ENCODE measurements around the gene BMP4.

Gene BMP4

DNA sequence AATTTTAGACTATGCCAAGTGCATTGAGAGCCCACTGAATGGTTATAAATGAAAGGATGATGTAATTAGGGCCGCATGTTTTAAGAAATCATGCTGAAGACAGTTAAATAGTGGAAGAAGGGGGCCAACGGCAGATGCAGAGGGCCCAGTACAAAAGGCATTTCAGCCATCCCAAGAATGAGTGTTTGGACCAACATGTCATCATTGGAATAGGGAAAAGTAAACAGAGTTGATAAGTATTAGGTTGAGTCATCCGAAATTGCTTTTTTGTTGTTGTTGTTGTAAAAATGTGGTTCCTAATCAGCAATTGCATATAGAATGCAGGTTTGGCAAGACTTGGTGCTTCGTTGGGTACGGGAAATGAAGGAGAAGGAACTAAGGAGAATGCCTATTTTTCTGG is 29.5 kb downstream of the BMP4 start:
- H3K4me1 ChIP-seq (ENCODE audit: control insufficient read depth, low read length): no peaks in the 10 kb centered on the region

DNA sequence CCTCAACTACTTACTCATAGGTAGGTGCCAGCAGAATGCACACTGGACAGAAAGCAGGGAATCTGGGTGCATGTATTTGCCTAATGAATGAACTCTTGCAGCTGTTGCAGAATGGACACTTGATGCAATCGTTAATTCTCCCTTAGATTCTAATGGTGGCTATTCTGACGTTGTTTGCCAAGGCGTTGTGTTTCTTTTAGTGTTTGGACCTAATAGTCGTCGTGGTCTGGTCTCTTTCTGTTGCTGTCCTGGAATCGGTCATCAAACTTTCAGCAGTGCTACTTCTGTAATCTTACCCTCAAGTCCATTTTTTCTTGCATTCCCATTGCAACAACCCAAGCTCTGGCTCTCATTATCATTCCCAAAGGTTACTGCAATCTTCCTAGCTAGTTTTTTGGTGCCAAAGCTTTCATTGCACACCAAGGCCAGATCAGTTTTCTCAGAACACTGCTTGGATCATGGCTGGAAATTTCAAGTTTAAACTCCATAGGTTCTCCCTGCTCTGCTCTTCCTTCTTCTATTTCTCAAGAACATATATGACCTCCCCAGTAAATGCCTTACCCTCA is 31.3 kb downstream of the BMP4 start:
- TF ChIP-seq EZH2phosphoT487 (IDR thresholded peaks at IDR 0.05; ENCODE audit: borderline replicate concordance, low read length): no peak
- TF ChIP-seq, protein P1, sequence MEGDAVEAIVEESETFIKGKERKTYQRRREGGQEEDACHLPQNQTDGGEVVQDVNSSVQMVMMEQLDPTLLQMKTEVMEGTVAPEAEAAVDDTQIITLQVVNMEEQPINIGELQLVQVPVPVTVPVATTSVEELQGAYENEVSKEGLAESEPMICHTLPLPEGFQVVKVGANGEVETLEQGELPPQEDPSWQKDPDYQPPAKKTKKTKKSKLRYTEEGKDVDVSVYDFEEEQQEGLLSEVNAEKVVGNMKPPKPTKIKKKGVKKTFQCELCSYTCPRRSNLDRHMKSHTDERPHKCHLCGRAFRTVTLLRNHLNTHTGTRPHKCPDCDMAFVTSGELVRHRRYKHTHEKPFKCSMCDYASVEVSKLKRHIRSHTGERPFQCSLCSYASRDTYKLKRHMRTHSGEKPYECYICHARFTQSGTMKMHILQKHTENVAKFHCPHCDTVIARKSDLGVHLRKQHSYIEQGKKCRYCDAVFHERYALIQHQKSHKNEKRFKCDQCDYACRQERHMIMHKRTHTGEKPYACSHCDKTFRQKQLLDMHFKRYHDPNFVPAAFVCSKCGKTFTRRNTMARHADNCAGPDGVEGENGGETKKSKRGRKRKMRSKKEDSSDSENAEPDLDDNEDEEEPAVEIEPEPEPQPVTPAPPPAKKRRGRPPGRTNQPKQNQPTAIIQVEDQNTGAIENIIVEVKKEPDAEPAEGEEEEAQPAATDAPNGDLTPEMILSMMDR (IDR thresholded peaks at IDR 0.05; ENCODE audit: low read depth, low read length, poor library complexity, severe bottlenecking): no peak
- no peaks in the 10 kb centered on the region for H3K27me3 ChIP-seq (ENCODE audit: control insufficient read depth, low read length)
- H3K9me3 ChIP-seq (ENCODE audit: control insufficient read depth, insufficient read depth, low read length): no peaks in the 10 kb centered on the region
- H3K36me3 ChIP-seq (ENCODE audit: control insufficient read depth, low read length): no peaks in the 10 kb centered on the region
- H3K79me2 ChIP-seq (ENCODE audit: control insufficient read depth, low read length): no peaks in the 10 kb centered on the region
- no peak overlapping the region for H3K27ac ChIP-seq (ENCODE audit: low read depth, low read length)
- no peak overlapping the region for H3K4me3 ChIP-seq (ENCODE audit: low read length)
- H4K20me1 ChIP-seq (ENCODE audit: control insufficient read depth, insufficient read depth, low read depth, low read length): no peaks in the 10 kb centered on the region
- no peaks in the 10 kb centered on the region for H3K4me1 ChIP-seq (ENCODE audit: control insufficient read depth, low read length)
- no peaks in the 10 kb centered on the region for H3F3A ChIP-seq (ENCODE audit: control insufficient read depth, insufficient read depth)
- no peak overlapping the region for H3K4me2 ChIP-seq (ENCODE audit: low read length)
- H3K9me2 ChIP-seq (replicated peaks; ENCODE audit: control insufficient read depth, low read length): no peaks in the 10 kb centered on the region

More for the DNA sequence above, 29.5 kb downstream of the BMP4 start:
- Histone ChIP-seq H3K4me2 (ENCODE audit: low read length) (no peak overlapping the region), H3K79me2 (ENCODE audit: control insufficient read depth, low read length) (no peaks in the 10 kb centered on the region), H3K4me3 (ENCODE audit: low read length) (no peak overlapping the region), H3K27me3 (ENCODE audit: control insufficient read depth, low read length) (no peaks in the 10 kb centered on the region), H3K9me2 (replicated peaks; ENCODE audit: control insufficient read depth, low read length) (no peaks in the 10 kb centered on the region), H3K27ac (ENCODE audit: low read depth, low read length) (no peak overlapping the region), H3F3A (ENCODE audit: control insufficient read depth, insufficient read depth) (no peaks in the 10 kb centered on the region), H3K36me3 (ENCODE audit: control insufficient read depth, low read length) (no peaks in the 10 kb centered on the region), H4K20me1 (ENCODE audit: control insufficient read depth, insufficient read depth, low read depth, low read length) (no peaks in the 10 kb centered on the region), H3K9me3 (ENCODE audit: control insufficient read depth, insufficient read depth, low read length) (no peaks in the 10 kb centered on the region)
- TF ChIP-seq EZH2phosphoT487 (IDR thresholded peaks at IDR 0.05; ENCODE audit: borderline replicate concordance, low read length): no peak

DNA sequence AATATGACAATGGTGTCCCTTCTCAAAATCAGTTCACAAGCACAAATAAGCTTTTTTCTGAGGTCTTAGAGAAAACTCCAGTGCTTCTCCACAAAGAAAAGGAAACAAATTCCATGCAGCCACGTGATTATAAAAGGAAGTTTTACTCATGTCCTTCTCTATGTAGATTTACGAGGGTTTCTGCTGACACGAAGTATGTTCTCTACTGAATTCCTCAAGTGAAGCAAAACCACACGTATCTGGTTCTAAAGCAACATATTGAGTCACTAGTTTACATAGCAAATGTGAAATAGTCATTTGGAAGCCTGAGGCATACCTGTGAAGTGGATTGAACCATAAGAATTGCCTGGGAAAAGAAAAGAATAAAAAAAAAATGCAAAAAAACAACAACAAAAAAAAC is 31.9 kb downstream of the BMP4 start:
- Histone ChIP-seq H3K4me1 (ENCODE audit: control insufficient read depth, low read length) (no peaks in the 10 kb centered on the region), H3K27me3 (ENCODE audit: control insufficient read depth, low read length) (no peaks in the 10 kb centered on the region), H3K9me3 (ENCODE audit: control insufficient read depth, insufficient read depth, low read length) (no peaks in the 10 kb centered on the region), H3K79me2 (ENCODE audit: control insufficient read depth, low read length) (no peaks in the 10 kb centered on the region), H4K20me1 (ENCODE audit: control insufficient read depth, insufficient read depth, low read depth, low read length) (no peaks in the 10 kb centered on the region), H3K4me3 (ENCODE audit: low read length) (no peak overlapping the region), H3K36me3 (ENCODE audit: control insufficient read depth, low read length) (no peaks in the 10 kb centered on the region), H3K9me2 (replicated peaks; ENCODE audit: control insufficient read depth, low read length) (no peaks in the 10 kb centered on the region), H3K27ac (ENCODE audit: low read depth, low read length) (no peak overlapping the region), H3F3A (ENCODE audit: control insufficient read depth, insufficient read depth) (no peaks in the 10 kb centered on the region), H3K4me2 (ENCODE audit: low read length) (no peak overlapping the region)
- TF ChIP-seq, protein P1 (IDR thresholded peaks at IDR 0.05; ENCODE audit: low read depth, low read length, poor library complexity, severe bottlenecking): no peak
- no peak for TF ChIP-seq EZH2phosphoT487 (IDR thresholded peaks at IDR 0.05; ENCODE audit: borderline replicate concordance, low read length)

DNA sequence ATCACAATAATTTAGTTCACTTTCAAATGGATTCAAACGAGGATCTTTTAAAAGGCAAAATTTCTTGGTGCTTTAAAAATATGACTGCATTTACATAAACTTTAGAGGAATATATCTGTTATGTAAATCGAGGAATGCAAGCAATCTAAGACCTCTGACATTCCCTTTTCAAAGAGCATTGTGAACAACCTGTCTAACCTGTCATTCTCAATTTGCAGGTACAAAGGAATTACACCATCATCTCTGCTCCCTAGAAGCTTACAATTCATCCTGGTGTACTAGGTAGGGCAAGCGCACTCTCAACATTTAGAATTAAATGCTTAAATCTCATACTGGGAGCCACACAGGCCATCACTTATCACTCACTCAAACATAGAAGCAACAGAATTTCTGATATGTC is 35.6 kb downstream of the BMP4 start:
- H3K9me3 ChIP-seq (ENCODE audit: control insufficient read depth, insufficient read depth, low read length): no peaks in the 10 kb centered on the region
- no peaks in the 10 kb centered on the region for H3K27me3 ChIP-seq (ENCODE audit: control insufficient read depth, low read length)
- H4K20me1 ChIP-seq (ENCODE audit: control insufficient read depth, insufficient read depth, low read depth, low read length): no peaks in the 10 kb centered on the region
- H3F3A ChIP-seq (ENCODE audit: control insufficient read depth, insufficient read depth): no peaks in the 10 kb centered on the region
- no peak overlapping the region for H3K27ac ChIP-seq (ENCODE audit: low read depth, low read length)
- H3K4me3 ChIP-seq (ENCODE audit: low read length): no peak overlapping the region
- no peak for TF ChIP-seq EZH2phosphoT487 (IDR thresholded peaks at IDR 0.05; ENCODE audit: borderline replicate concordance, low read length)
- TF ChIP-seq, protein P1 (IDR thresholded peaks at IDR 0.05; ENCODE audit: low read depth, low read length, poor library complexity, severe bottlenecking): no peak
- no peaks in the 10 kb centered on the region for H3K79me2 ChIP-seq (ENCODE audit: control insufficient read depth, low read length)
- H3K4me1 ChIP-seq (ENCODE audit: control insufficient read depth, low read length): no peaks in the 10 kb centered on the region
- no peaks in the 10 kb centered on the region for H3K9me2 ChIP-seq (replicated peaks; ENCODE audit: control insufficient read depth, low read length)
- no peaks in the 10 kb centered on the region for H3K36me3 ChIP-seq (ENCODE audit: control insufficient read depth, low read length)
- no peak overlapping the region for H3K4me2 ChIP-seq (ENCODE audit: low read length)

Measured in DOHH2 (cell line).